Trophoblast cell (in vitro differentiated cells and primary cell): ENCODE measurements around the gene CFDP1.
A peak's percentile ranks its signal among the peaks of the same experiment; 100 is the strongest.

Experiments used
- DNase-seq, 2 donors: peaks; one replicate each; pipeline ENCODE4 v3.0.0-alpha.2; 2016
- H2AFZ ChIP-seq: 2 replicates; pipeline ENCODE4 v1.6.1; 2013; ENCODE audit warnings: low read length, moderate library complexity, mild to moderate bottlenecking; ENCODE audit not compliant: insufficient read depth, poor library complexity
- H2AK5ac ChIP-seq: 2 replicates; pipeline ENCODE4 v1.6.1; 2013; ENCODE audit warnings: mild to moderate bottlenecking, low read length
- H2BK120ac ChIP-seq: 2 replicates; pipeline ENCODE4 v1.6.1; 2013; ENCODE audit warnings: low read length, mild to moderate bottlenecking, moderate library complexity; ENCODE audit not compliant: insufficient read depth, poor library complexity
- H2BK12ac ChIP-seq: 2 replicates; pipeline ENCODE4 v1.6.1; 2013; ENCODE audit warnings: mild to moderate bottlenecking, low read length, moderate library complexity
- H2BK5ac ChIP-seq: 2 replicates; pipeline ENCODE4 v1.6.1; 2013; ENCODE audit warnings: low read length, low read depth, moderate library complexity, mild to moderate bottlenecking; ENCODE audit not compliant: poor library complexity
- H3K14ac ChIP-seq: 2 replicates; pipeline ENCODE4 v1.6.1; 2013; ENCODE audit warnings: mild to moderate bottlenecking, low read length
- H3K18ac ChIP-seq: 2 replicates; pipeline ENCODE4 v1.6.1; 2013; ENCODE audit warnings: mild to moderate bottlenecking, low read length
- H3K23ac ChIP-seq: 2 replicates; pipeline ENCODE4 v1.6.1; 2013; ENCODE audit warnings: low read length
- H3K27ac ChIP-seq: 2 replicates; pipeline ENCODE4 v1.5.1; 2013; ENCODE audit warnings: low read depth, mild to moderate bottlenecking, inconsistent platforms, low read length, moderate library complexity
- H3K27me3 ChIP-seq: 2 replicates; pipeline ENCODE4 v1.6.1; 2013; ENCODE audit warnings: inconsistent platforms, mild to moderate bottlenecking, low read length, moderate library complexity; ENCODE audit not compliant: insufficient read depth
- H3K36me3 ChIP-seq, 2 experiments: 1 replicate in 1 of 2; 2 replicates in 1 of 2; pipeline ENCODE4 v1.6.1; 2013; ENCODE audit warnings: low read length in 2 of 2, mild to moderate bottlenecking in 2 of 2, moderate library complexity in 1 of 2; ENCODE audit not compliant: insufficient read depth in 2 of 2, control insufficient read depth in 1 of 2
- H3K4ac ChIP-seq: 2 replicates; pipeline ENCODE4 v1.6.1; 2013; ENCODE audit warnings: low read depth, mild to moderate bottlenecking, low read length, moderate library complexity
- H3K4me1 ChIP-seq, 2 experiments: 1 replicate in 1 of 2; 2 replicates in 1 of 2; pipeline ENCODE4 v1.6.1; 2013; ENCODE audit warnings: low read length in 2 of 2, mild to moderate bottlenecking in 2 of 2, moderate library complexity in 1 of 2; ENCODE audit not compliant: insufficient read depth in 2 of 2, control insufficient read depth in 1 of 2
- H3K4me2 ChIP-seq: 2 replicates; pipeline ENCODE4 v1.6.1; 2013; ENCODE audit warnings: inconsistent platforms, mild to moderate bottlenecking, low read length, moderate library complexity
- H3K4me3 ChIP-seq: 2 replicates; pipeline ENCODE4 v1.5.1; 2013; ENCODE audit warnings: mild to moderate bottlenecking, low read depth, low read length, inconsistent platforms
- H3K79me1 ChIP-seq: one replicate; pipeline ENCODE4 v1.6.1; 2013; ENCODE audit warnings: low read length
- H3K79me2 ChIP-seq: 2 replicates; pipeline ENCODE4 v1.6.1; 2013; ENCODE audit warnings: low read length, mild to moderate bottlenecking; ENCODE audit not compliant: control insufficient read depth, insufficient read depth, poor library complexity
- H3K9ac ChIP-seq: 2 replicates; pipeline ENCODE4 v1.6.1; 2013; ENCODE audit warnings: mild to moderate bottlenecking, low read length
- H3K9me3 ChIP-seq: 2 replicates; pipeline ENCODE4 v1.6.1; 2013; ENCODE audit warnings: low read depth, mild to moderate bottlenecking, control low read depth, inconsistent platforms, low read length; ENCODE audit not compliant: insufficient read depth
- H4K12ac ChIP-seq: 2 replicates; pipeline ENCODE4 v1.6.1; 2013; ENCODE audit warnings: low read depth, mild to moderate bottlenecking, low read length, moderate library complexity
- H4K8ac ChIP-seq: 2 replicates; pipeline ENCODE4 v1.6.1; 2013; ENCODE audit warnings: low read depth, mild to moderate bottlenecking, low read length, moderate library complexity
- H4K91ac ChIP-seq: one replicate; pipeline ENCODE4 v1.6.1; 2013; ENCODE audit warnings: low read depth, mild to moderate bottlenecking, low read length, moderate library complexity
- WGBS: extraction: QIAGEN DNeasy Blood & Tissue Kit; methylation state at CpG from one replicate; pipeline ENCODE4 v1.1.7; 2013; ENCODE audit warnings: missing lambda C conversion rate; ENCODE audit not compliant: insufficient read length, insufficient coverage; ENCODE audit errors: extremely low coverage; 5-methylcytosine and 5-hydroxymethylcytosine counted together

The CFDP1 gene

GRCh38 chr16:75413951-75414350 lies 19.4 kb downstream of the CFDP1 start:
- WGBS, result no CpG with 5 or more reads among the region's 2 CpGs
- H3K79me2 ChIP-seq, result peaks cover 2% of the 10 kb centered on the region

GRCh38 chr16:75406943-75407342 lies 26.4 kb downstream of the CFDP1 start:
- DNase-seq, result no peak
- H2BK5ac ChIP-seq, result no peak overlapping the region
- H3K18ac ChIP-seq, result no peak overlapping the region
- no peak overlapping the region for H3K4ac ChIP-seq
- H3K4me2 ChIP-seq, result no peak overlapping the region
- no peak overlapping the region for H2AFZ ChIP-seq
- H3K27ac ChIP-seq, result no peak overlapping the region
- H3K9me3 ChIP-seq, result no peaks in the 10 kb centered on the region
- no peaks in the 10 kb centered on the region for H3K27me3 ChIP-seq
- H3K4me1 ChIP-seq, result no peaks in the 10 kb centered on the region
- H3K36me3 ChIP-seq, result peaks cover 20 to 21% of the 10 kb centered on the region in 2 experiments
- H4K91ac ChIP-seq, result no peak overlapping the region
- no peak overlapping the region for H2BK12ac ChIP-seq
- no peak overlapping the region for H3K23ac ChIP-seq
- no peak overlapping the region for H4K12ac ChIP-seq
- no peaks in the 10 kb centered on the region for H3K79me2 ChIP-seq
- H3K9ac ChIP-seq, result no peak overlapping the region
- no peak overlapping the region for H2AK5ac ChIP-seq
- WGBS, result no CpG with 5 or more reads among the region's 4 CpGs
- no peak overlapping the region for H3K4me3 ChIP-seq
- H3K14ac ChIP-seq, result no peak overlapping the region
- H4K8ac ChIP-seq, result no peak overlapping the region
- H2BK120ac ChIP-seq, result no peak overlapping the region
- H3K79me1 ChIP-seq, result no peaks in the 10 kb centered on the region

More at GRCh38 chr16:75413951-75414350, 19.4 kb downstream of the CFDP1 start:
- no peak for DNase-seq
- no peak overlapping the region for H3K4ac ChIP-seq
- H4K12ac ChIP-seq, result no peak overlapping the region
- H2AFZ ChIP-seq, result no peak overlapping the region
- no peak overlapping the region for H3K4me2 ChIP-seq
- no peaks in the 10 kb centered on the region for H3K9me3 ChIP-seq
- H4K91ac ChIP-seq, result no peak overlapping the region
- no peak overlapping the region for H2AK5ac ChIP-seq
- H3K4me3 ChIP-seq, result no peak overlapping the region
- no peak overlapping the region for H4K8ac ChIP-seq
- H3K14ac ChIP-seq, result no peak overlapping the region
- no peak overlapping the region for H3K9ac ChIP-seq
- peaks cover 1% of the 10 kb centered on the region for H3K79me1 ChIP-seq
- H3K27me3 ChIP-seq, result no peaks in the 10 kb centered on the region
- H2BK120ac ChIP-seq, result no peak overlapping the region
- H2BK12ac ChIP-seq, result no peak overlapping the region
- H3K23ac ChIP-seq, result no peak overlapping the region
- H3K27ac ChIP-seq, result no peak overlapping the region
- H3K4me1 ChIP-seq, result no peaks in the 10 kb centered on the region
- no peak overlapping the region for H3K18ac ChIP-seq
- no peak overlapping the region for H2BK5ac ChIP-seq
- peaks cover 13 to 15% of the 10 kb centered on the region in 2 experiments for H3K36me3 ChIP-seq

- Histone ChIP-seq H2BK120ac (no peak overlapping the region), H2AFZ (no peak overlapping the region), H3K23ac (no peak overlapping the region), H3K27me3 (no peaks in the 10 kb centered on the region), H2BK12ac (no peak overlapping the region), H2AK5ac (no peak overlapping the region), H3K4me3 (no peak overlapping the region), H3K14ac (no peak overlapping the region), H3K4me1 (no peaks in the 10 kb centered on the region), H4K91ac (no peak overlapping the region), H3K9ac (no peak overlapping the region), H3K79me1 (no peaks in the 10 kb centered on the region), H2BK5ac (no peak overlapping the region), H3K79me2 (no peaks in the 10 kb centered on the region), H4K12ac (no peak overlapping the region), H3K18ac (no peak overlapping the region), H3K4ac (no peak overlapping the region), H4K8ac (no peak overlapping the region), H3K36me3 (peaks cover 5 to 12% of the 10 kb centered on the region in 2 experiments), H3K9me3 (no peaks in the 10 kb centered on the region), H3K27ac (no peak overlapping the region), H3K4me2 (no peak overlapping the region)
- DNase-seq, result peak in 1 of 2 donors; percentile 70
- WGBS, result no CpG with 5 or more reads among the region's 3 CpGs
Measured at GRCh38 chr16:75402821-75403475, 30.4 kb downstream of the CFDP1 start.

- Histone ChIP-seq H3K36me3 (peaks cover 5 to 8% of the 10 kb centered on the region in 2 experiments), H3K23ac (no peak overlapping the region), H3K79me1 (no peaks in the 10 kb centered on the region), H3K9me3 (no peaks in the 10 kb centered on the region), H3K4me2 (no peak overlapping the region), H3K79me2 (no peaks in the 10 kb centered on the region), H2BK5ac (no peak overlapping the region), H3K18ac (no peak overlapping the region), H3K9ac (no peak overlapping the region), H2BK12ac (no peak overlapping the region), H3K27me3 (no peaks in the 10 kb centered on the region), H4K91ac (no peak overlapping the region), H3K4me1 (no peaks in the 10 kb centered on the region), H2BK120ac (no peak overlapping the region), H2AFZ (no peak overlapping the region), H4K8ac (no peak overlapping the region), H4K12ac (no peak overlapping the region), H2AK5ac (no peak overlapping the region), H3K4me3 (no peak overlapping the region), H3K4ac (no peak overlapping the region), H3K27ac (no peak overlapping the region), H3K14ac (no peak overlapping the region)
- WGBS, result no CpG with 5 or more reads among the region's 2 CpGs
- DNase-seq, result peak; percentile 32 to 79
Measured at GRCh38 chr16:75402159-75402820, 31.0 kb downstream of the CFDP1 start.
